ENCODE results near the gene VSNL1.

GRCh38 chr2:17536416-17536815, 4.1 kb upstream of the VSNL1 start:
- TF ChIP-seq CTCF (conservative IDR thresholded peaks at IDR 0.05), result no peak
- TF ChIP-seq EZH2 (IDR thresholded peaks at IDR 0.05; ENCODE audit: low read depth), result no peak

All from PC-9 (cell line).